HG03060 (cell line): ENCODE results near the gene CPEB3.
"Not testable (repeated sequence)": the region's sequence is repeated elsewhere in the genome, so short reads cannot be mapped to it uniquely, and the experiment has no call there.

Experiments used
- ATAC-seq: cut with Tn5 transposase; IDR thresholded peaks from one replicate; pipeline ENCODE4 v1.9.1; 2021; ENCODE audit warnings: low read depth, moderate number of reproducible peaks; ENCODE audit not compliant: unreplicated experiment

CPEB3 gene

DNA sequence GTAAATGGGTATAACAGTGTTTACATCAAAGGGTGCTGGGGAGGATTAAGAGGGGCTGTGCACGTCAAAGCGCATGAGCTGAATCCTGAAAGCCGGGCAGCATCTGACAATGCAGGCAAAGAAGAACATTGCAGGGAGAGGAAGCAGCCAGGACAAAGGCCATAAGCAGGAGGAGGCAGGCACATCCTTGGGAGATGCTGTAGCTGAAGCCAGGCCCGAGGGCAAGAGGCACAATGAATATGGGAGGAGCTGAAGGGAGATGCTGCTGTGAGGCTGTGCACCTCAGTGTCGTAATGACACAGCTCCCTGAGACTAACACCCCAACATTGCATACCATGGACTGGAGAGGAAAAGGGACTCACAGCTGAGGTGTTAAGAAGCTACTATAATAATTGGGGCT, 238.1 kb downstream of the CPEB3 start:
- ATAC-seq = no peak

DNA sequence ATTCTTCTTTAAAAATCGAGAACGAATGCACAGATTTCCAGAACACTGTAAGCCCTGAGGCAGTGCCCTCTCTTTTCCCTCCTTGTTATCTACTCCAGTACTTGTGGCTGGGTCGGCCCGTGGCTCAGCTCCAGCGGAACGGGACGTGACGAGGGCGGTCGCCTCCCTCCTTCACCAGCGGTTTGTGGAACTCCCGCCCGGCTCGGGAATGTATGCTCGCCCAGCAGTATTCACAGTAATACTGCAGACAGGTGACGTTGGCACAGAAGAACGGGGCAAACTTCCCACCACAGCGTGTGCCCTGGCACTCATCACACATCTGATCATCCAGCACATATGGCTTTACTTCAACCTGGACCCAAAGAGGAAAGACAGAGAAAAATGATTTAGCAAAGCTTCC, 238.8 kb downstream of the CPEB3 start:
- no peak for ATAC-seq

DNA sequence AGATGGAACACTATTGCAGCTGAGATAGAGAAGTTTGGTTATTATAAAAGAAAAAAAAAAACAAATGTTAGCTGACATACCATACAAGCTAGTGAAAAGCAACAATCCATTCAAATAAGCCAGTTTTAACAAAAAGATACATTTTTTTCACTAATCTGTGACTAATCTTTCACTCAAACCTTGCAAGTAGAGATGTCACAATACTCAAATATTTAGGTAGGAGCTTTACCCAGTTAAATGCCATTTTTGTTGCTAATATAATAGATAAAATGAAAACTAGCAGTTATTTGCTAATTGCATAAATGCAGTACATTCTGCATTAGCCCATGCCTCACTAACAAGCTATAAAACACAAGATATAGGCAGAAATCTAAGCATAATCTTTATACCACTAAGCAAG, 243.7 kb downstream of the CPEB3 start:
- no peak for ATAC-seq

DNA sequence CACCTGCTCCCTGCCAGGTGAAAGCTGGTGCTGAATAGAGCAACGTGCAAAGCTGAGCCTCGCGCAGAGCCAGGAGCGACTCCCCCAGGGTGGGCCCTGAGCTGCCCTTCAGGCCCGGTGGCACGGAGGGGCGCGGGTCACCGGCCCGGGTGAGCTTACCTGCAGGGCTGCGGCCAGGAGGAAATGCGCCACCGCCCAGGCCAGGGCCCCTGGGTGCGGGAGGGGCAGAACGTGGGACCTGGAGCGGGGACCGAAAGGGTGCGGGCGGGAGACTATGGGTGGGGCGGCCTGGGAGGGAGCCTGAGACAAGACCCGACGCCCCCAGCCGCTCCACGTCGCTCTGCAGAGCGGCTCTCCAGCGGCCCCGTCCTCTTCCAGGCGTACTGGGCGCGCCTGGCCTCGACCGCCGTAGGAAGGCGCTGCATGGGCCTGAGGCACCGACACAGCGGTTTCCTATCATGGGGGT, 245.2 kb downstream of the CPEB3 start:
- ATAC-seq = no peak

DNA sequence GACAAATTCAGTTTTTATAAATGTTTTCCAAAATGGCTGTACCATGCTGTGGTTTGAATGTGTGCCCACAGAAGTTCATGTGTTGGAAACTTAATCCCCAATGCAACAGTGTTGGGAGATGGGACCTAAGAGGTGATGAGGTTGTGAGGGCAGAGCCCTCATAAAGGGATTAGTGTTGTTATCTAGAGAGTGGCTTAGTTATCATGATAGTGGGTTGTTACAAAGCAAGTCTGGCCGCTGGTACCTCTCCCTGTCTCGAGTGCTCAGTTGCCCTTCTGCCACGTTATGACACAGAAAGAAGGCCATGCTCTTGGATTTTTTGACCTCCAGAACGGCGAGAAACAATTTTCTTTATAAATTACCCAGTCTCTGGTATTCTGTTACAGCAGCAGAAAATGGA, 248.3 kb downstream of the CPEB3 start:
- ATAC-seq = no peak

DNA sequence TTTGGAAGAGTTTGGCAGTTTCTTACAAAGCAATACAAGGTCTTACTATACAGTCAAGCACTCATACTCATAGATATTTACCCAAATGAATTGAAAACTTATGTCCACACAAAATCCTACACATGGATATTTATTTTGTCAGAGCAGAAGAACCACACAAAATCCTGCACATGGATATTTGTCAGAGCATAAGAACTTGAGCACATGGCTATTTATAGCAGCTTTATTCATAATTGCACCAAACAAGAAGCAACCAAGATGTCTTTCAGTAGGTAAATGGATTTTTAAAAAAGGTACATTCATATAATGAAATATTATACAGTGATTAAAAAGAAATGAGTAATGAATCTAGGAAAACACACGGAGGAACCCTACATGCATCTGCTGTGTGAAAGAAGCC, 251.9 kb downstream of the CPEB3 start:
- no peak for ATAC-seq

DNA sequence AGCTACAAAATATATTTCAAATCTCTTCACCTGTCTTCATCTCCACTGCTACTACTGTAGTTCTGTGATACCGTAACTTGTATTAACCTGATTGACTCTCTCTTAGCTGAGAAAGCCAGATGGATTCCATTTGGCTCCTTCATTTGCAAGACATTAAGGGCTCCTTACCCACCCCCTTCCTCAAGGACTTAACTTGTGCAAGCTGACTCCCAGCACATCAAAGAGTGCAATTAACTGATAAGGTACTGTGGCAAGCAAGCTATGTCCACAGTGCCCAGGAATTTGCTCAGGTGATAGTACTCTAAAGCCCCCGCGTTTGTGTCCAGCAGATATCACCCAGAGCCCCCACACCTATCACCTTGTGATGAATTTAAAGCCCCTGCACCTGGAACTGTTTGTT, 257.8 kb downstream of the CPEB3 start:
- ATAC-seq = not testable (repeated sequence)

DNA sequence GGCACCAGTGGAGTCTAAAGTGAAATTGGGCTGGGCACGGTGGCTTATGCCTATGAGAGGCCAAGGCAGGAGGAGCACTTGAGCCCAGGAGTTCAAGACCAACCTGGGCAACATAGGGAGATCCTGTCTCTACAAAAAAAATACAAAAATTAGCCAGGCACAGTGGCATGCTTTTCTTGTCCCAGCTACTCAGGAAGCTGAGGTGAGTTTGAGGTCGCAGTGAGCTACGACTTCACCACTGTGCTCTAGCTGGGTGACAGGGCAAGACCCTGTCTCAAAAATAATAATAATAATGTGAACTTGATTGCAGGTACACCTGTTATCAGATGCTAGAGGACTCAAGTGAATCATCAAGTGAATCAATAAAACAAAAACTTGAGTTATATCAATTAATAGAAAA, 259.3 kb downstream of the CPEB3 start:
- no peak for ATAC-seq

DNA sequence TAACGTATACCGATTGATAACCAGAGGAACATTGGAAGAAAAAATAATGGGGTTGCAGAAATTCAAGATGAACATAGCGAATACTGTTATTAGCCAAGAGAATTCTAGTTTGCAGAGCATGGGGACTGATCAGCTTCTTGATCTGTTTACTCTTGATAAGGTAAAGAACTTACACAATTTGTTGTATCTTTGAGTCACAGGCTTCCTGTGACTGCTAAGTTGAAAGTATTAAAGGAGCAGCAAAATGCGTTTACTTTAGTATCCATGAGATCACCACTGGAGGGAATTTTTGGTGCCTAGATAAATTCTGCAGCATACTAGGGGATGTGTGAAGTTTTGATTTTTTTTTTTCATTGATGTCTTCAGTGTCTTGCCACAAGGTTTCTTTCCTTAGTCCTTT, 263.7 kb downstream of the CPEB3 start:
- no peak for ATAC-seq

DNA sequence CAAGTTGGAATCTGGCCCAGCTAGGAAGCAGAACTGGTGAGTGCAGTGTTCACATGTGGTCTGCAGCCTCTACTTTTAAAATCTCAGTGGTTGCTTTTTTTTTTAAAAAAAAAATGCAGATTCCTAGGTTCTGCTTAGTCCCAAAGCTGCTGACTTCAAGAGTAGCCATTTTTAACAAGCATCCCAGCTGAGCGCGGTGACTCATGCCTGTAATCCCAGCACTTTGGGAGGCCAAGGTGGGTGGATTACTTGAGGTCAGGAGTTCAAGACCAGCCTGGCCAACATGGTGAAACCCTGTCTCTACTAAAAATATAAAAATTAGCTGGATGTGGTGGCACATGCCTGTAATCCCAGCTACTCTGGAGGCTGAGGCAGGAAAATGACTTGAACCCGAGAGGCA, 265.5 kb downstream of the CPEB3 start:
- ATAC-seq = not testable (repeated sequence)

DNA sequence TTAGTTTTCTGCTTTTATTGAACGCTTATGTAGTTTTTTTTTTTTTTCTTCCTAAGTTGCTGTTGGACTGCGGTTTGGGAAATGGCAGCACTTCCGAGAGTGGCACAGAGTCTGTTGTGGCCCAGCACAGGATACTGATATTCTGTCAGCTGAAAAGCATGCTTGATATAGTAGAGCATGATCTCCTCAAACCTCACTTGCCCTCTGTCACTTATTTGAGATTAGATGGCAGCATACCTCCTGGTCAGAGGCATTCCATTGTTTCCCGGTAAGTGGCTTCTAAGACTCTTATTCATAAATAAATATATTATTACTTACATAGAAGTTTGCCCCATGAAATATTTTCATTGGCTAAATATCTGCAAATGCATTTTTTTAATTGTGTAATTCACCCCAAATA, 266.2 kb downstream of the CPEB3 start:
- ATAC-seq = no peak

DNA sequence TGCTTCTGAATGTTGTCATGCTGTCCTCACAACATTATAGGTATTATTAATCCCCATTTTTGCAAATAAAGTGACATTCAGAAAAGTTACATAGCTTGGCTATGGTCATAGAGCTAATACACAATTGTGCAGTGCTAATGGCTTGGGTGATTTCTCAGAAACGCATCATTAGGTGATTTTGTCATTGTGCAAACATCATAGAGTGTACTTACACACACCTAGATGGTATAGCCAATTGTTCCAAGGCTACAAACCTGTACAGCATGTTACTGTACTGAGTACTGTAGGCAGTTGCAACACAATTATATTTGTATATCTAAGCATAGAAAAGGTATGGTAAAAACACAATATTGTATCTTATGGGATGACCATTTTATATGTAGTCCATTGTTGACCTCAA, 276.3 kb downstream of the CPEB3 start:
- ATAC-seq = no peak

DNA sequence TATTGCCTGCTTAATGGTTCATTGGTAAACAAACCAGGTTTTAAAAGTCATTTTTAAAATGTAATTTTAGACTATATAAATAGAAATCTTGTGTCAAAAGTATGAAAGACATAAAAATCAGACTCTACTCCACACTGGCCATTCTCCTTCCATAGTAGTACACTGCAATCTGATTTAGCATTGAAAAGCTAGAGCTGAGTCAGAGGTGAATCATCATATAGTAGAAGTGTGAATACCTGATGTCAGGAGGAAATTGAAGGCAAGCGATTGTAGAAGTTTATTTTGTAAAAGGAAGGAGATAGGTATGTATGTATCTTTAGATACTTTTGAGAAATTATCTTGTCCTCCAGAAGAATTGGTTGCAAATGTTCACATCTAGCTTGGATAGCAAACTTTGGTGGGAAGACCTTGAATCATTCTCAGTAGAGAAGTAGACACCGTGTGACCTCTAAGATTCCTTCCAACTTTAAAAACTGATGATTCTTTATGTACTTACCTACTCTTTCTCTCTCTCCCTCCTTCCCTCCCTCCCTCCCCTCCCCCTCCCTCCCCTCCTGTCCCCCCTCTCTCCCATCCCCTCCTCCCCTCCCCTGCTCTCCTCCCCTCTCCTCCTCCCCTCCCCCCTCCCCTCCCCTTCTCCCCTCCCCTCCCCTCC, 279.2 kb downstream of the CPEB3 start:
- ATAC-seq = no peak

DNA sequence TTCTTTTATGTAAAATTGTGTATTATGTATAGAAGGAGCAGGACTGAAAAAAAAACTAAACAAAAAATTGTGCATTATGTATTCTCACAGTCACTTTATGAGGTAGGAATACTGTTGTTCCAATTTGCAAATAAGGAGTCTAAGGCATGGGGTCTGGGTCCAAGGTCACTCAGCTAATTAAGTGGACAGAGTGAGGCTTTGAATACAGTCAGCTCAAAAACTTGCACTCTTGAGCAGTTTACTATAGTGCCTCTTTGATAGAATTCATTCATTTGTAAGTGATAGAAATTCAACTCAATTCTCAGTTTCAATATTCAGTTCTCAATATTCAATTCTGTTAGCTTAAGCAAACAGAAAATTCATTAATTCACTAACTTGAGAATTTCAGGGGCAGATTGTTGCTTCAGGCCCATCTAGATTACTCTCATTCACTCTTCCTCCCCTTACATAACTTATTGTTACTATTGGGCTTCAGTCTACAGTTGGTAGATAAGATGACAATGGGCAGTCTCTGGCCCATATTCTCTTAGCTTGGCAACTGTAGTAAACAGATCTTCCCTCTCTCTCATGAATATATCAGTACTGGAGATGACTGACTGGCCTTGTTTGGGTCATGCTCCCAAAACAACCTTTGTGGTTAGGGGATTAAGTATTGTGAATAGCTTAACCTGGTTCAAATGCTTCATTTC, 280.7 kb downstream of the CPEB3 start:
- ATAC-seq = no peak

DNA sequence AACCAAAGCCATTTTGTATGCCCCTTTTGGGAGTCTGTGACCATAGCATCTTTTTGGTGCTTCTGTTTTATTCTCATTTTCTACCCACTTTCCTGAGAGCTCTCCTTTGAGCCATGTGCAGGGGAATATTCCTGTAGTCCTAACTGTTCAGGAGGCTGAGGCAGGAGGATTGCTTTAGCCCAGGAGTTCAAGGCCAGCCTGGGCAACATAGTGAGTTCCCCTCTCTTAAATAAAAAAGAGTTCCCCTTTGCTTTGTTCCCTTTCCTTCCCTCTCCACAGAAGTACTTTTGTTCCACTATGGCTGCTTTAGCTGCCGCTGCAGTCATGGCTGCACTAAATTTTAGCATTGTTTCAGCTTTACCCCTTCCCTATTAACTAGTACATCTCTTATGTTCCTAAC, 281.4 kb downstream of the CPEB3 start:
- no peak for ATAC-seq

DNA sequence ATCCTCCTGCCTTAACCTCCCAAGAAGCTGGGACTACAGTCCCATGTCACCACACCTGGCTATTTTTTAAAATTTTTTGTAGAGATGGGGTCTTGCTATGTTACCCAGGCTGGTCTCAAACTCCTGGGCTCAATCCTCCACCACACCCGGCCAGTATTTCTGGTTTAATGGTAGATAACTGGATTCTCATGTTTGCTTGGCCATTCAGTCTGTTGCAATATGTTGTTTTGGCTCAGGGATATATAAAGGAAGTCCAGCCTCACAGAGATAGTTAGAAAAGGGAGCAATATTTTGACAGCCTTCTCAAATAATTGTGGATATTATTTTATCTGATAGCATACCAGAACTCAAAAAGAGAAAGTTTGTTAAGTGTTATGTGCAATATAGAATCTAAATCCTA, 284.9 kb downstream of the CPEB3 start:
- no peak for ATAC-seq

DNA sequence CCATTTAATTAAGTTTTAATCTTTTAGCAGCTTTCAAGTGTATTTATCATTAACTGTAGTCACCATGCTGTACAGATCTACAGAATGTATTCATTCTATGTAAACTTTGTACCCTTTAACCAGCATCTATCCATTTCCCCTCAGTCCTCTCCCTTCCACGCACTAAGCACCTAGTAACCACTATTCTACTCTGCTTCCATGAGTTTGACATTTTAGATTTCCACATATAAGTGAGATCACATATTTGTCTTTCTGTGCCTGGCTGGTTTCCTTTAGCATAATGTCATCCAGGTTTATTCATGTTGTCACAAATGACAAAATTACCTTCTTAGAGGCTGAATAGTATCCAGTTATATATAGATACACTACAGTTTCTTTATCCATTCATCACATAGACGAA, 287.6 kb downstream of the CPEB3 start:
- no peak for ATAC-seq

DNA sequence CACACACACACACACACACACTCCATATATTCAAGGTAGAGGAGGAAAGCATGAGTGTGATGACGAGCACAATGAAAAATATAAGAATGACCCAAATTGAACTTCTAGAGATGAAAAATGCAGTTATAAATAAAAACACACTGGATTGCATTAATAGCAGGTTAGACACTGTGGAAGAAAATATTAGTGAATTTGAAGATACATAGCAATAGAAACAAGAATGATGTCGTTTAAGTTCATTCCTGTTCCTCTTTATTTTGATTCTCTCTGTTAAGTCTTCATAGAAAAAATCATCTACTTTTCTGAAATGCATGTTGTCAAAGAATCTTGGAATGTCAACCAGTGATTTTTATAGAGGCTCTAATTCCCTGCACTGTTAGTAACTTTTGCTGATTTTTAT, 288.9 kb downstream of the CPEB3 start:
- no peak for ATAC-seq

DNA sequence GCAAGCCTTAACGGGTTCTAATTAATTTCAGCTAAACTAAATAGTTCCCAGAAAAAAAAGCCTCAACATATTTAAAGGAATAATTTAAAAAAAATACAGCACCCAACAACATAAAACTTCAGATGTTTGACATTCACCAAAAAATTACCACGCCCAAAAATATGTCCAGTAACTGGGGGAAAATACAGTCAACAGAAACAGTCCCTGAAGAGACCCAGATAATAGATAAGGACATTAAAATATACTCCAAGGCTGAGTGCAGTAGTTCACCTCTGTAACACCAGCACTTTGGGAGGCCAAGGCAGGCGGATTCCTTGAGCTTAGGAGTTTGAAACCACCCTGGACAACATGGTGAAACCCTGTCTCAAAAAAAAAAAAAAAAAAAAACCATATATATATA, 289.3 kb downstream of the CPEB3 start:
- ATAC-seq = no peak
